Neuronal stem cell (in vitro differentiated cells): ENCODE measurements around the gene ARMC12.

Experiments
- DNase-seq: peaks from one replicate; pipeline ENCODE4 v3.0.0-alpha.2; 2013; ENCODE audit warnings: low spot score
- H2AFZ ChIP-seq: one replicate; pipeline ENCODE4 v1.6.1; 2013; ENCODE audit warnings: mild to moderate bottlenecking, low read length, inconsistent platforms
- H2AK5ac ChIP-seq: 2 replicates; pipeline ENCODE4 v1.6.1; 2013; ENCODE audit warnings: low read depth, mild to moderate bottlenecking, inconsistent platforms, low read length, moderate library complexity, mixed read lengths
- H2BK120ac ChIP-seq: 2 replicates; pipeline ENCODE4 v1.6.1; 2013; ENCODE audit warnings: low read depth, mild to moderate bottlenecking, inconsistent platforms, low read length, moderate library complexity, mixed read lengths
- H2BK12ac ChIP-seq: one replicate; pipeline ENCODE4 v1.6.1; 2013; ENCODE audit warnings: low read length, inconsistent platforms
- H2BK15ac ChIP-seq: 2 replicates; pipeline ENCODE4 v1.6.1; 2013; ENCODE audit warnings: mild to moderate bottlenecking, low read length, inconsistent platforms, mixed read lengths
- H2BK5ac ChIP-seq: one replicate; pipeline ENCODE4 v1.6.1; 2013; ENCODE audit warnings: inconsistent platforms, mild to moderate bottlenecking, low read length, moderate library complexity
- H3K14ac ChIP-seq: one replicate; pipeline ENCODE4 v1.6.1; 2013; ENCODE audit warnings: low read length, inconsistent platforms
- H3K18ac ChIP-seq: 2 replicates; pipeline ENCODE4 v1.6.1; 2013; ENCODE audit warnings: low read length, inconsistent platforms
- H3K23ac ChIP-seq: 2 replicates; pipeline ENCODE4 v1.6.1; 2013; ENCODE audit warnings: low read depth, mild to moderate bottlenecking, mixed read lengths, low read length, inconsistent platforms; ENCODE audit not compliant: poor library complexity
- H3K27ac ChIP-seq: replicated peaks from 3 replicates; pipeline ENCODE4 v1.5.1; 2013; ENCODE audit warnings: low read length, inconsistent platforms
- H3K27me3 ChIP-seq, 3 experiments: 2 replicates each; pipeline ENCODE4 v1.6.1; 2013; ENCODE audit warnings: low read length in 3 of 3, mild to moderate bottlenecking in 2 of 3, inconsistent platforms in 1 of 3, low read depth in 1 of 3, mixed read lengths in 1 of 3, moderate library complexity in 1 of 3; ENCODE audit not compliant: control insufficient read depth in 3 of 3, insufficient read depth in 3 of 3
- H3K36me3 ChIP-seq, 2 donors: replicated peaks in 1 of 2; 2 replicates each; pipeline ENCODE4 v1.6.1; 2013; ENCODE audit warnings: low read length in 2 of 2; ENCODE audit not compliant: control insufficient read depth in 2 of 2, insufficient read depth in 2 of 2
- H3K4ac ChIP-seq: 2 replicates; pipeline ENCODE4 v1.6.1; 2013; ENCODE audit warnings: inconsistent platforms, mild to moderate bottlenecking, low read length, moderate library complexity
- H3K4me1 ChIP-seq, 2 donors: 1 replicate in 1 of 2; 2 replicates in 1 of 2; pipeline ENCODE4 v1.6.1; 2013; ENCODE audit warnings: low read length in 2 of 2, low read depth in 1 of 2; ENCODE audit not compliant: control insufficient read depth in 2 of 2, insufficient read depth in 1 of 2
- H3K4me2 ChIP-seq: one replicate; pipeline ENCODE4 v1.6.1; 2013; ENCODE audit warnings: mild to moderate bottlenecking, low read length, inconsistent platforms; ENCODE audit not compliant: insufficient read depth, poor library complexity, severe bottlenecking
- H3K4me3 ChIP-seq, 2 donors: 2 replicates each; pipeline ENCODE4 v1.5.1; 2013; ENCODE audit warnings: low read length in 2 of 2, mild to moderate bottlenecking in 2 of 2, inconsistent platforms in 1 of 2, moderate library complexity in 1 of 2
- H3K79me1 ChIP-seq: one replicate; pipeline ENCODE4 v1.6.1; 2013; ENCODE audit warnings: low read depth, mild to moderate bottlenecking, inconsistent platforms, low read length, moderate library complexity
- H3K9ac ChIP-seq: one replicate; pipeline ENCODE4 v1.6.1; 2013; ENCODE audit warnings: mild to moderate bottlenecking, low read depth, low read length, inconsistent platforms; ENCODE audit not compliant: poor library complexity
- H3K9me3 ChIP-seq, 2 donors: replicated peaks in 1 of 2; 2 replicates each; pipeline versions ENCODE3 to v1.6.1; 2013; ENCODE audit warnings: low read length in 2 of 2, mild to moderate bottlenecking in 2 of 2, inconsistent platforms in 1 of 2, low read depth in 1 of 2, mixed read lengths in 1 of 2, moderate library complexity in 1 of 2; ENCODE audit not compliant: control insufficient read depth in 2 of 2, insufficient read depth in 1 of 2
- H4K8ac ChIP-seq: one replicate; pipeline ENCODE4 v1.6.1; 2013; ENCODE audit warnings: low read depth, mild to moderate bottlenecking, inconsistent platforms, low read length, moderate library complexity
- H4K91ac ChIP-seq: one replicate; pipeline ENCODE4 v1.6.1; 2013; ENCODE audit warnings: low read length, low read depth, mild to moderate bottlenecking, inconsistent platforms; ENCODE audit not compliant: poor library complexity
- WGBS, 2 donors: extraction: QIAGEN DNeasy Blood & Tissue Kit; methylation state at CpG; one replicate each; pipeline ENCODE4 v1.1.7; 2013; ENCODE audit warnings: missing lambda C conversion rate in 2 of 2, mixed read lengths in 1 of 2; ENCODE audit not compliant: insufficient read length in 2 of 2, insufficient replicate concordance in 1 of 2; ENCODE audit errors: extremely low coverage in 2 of 2; 5-methylcytosine and 5-hydroxymethylcytosine counted together

The ARMC12 gene

DNA sequence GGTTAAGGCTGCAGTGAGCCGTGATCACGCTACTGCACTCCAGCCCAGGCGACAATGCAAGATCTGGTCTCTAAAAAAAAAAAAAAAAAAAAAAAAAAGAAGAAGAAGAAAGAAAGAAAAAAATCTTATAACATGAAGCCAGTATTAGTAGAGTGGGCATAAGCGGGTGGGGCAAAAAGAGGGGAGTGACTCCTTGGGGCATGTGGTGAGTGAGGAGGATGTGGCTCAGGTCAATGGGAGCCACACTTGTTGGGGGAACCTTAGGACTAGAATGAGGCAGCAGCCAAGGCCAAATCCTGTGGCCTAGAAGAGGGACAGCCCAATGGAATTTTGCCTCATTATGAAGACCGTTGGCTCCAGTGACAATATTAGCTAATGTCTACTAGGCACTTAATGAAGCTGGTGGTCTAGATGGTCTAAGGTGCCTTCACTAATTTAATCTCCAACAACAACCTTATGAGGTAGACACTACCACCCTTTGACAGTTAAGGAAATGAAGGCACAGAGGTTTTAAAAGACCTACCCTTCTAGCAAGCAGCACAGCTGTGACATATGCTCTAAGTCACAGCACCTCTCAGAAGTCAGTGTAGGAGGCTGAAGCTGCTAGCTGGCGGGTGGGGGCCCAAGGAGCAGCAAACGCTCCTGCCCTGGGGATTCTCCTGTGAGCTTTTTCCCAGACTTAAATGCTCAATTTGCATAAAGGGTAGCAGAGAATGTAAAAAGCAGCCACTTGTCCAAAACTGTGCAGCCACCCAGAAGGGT lies 23.6 kb upstream of the ARMC12 start:
- H2AK5ac ChIP-seq, result no peak overlapping the region
- no peak for DNase-seq
- no peak overlapping the region for H2AFZ ChIP-seq
- no peaks in the 10 kb centered on the region for H3K36me3 ChIP-seq
- no peak overlapping the region for H2BK15ac ChIP-seq
- H4K8ac ChIP-seq, result no peak overlapping the region
- no peaks in the 10 kb centered on the region for H3K9me3 ChIP-seq
- no peak overlapping the region for H3K18ac ChIP-seq
- no peak overlapping the region for H2BK5ac ChIP-seq
- H3K9ac ChIP-seq, result no peak overlapping the region
- no peak overlapping the region for H3K23ac ChIP-seq
- H4K91ac ChIP-seq, result no peak overlapping the region
- no peaks in the 10 kb centered on the region for H3K79me1 ChIP-seq
- H3K27me3 ChIP-seq, result no peaks in the 10 kb centered on the region
- H3K27ac ChIP-seq, result no peak overlapping the region
- H3K4me1 ChIP-seq, result peaks cover 8 to 12% of the 10 kb centered on the region in 2 donors
- no peak overlapping the region for H3K14ac ChIP-seq
- no peak overlapping the region for H3K4me3 ChIP-seq
- H2BK12ac ChIP-seq, result no peak overlapping the region
- no CpG with 5 or more reads among the region's 7 CpGs for WGBS, 2 donors
- H3K4ac ChIP-seq, result no peak overlapping the region
- no peak overlapping the region for H2BK120ac ChIP-seq
- H3K4me2 ChIP-seq, result no peak overlapping the region

- H2BK12ac ChIP-seq, result peak overlapping the region; percentile 98
- H2AFZ ChIP-seq, result no peak overlapping the region
- H3K18ac ChIP-seq, result peak overlapping the region; percentile 82
- no peaks in the 10 kb centered on the region for H3K9me3 ChIP-seq
- no peak overlapping the region for H3K27ac ChIP-seq
- peak overlapping the region; percentile 91 for H3K14ac ChIP-seq
- H3K79me1 ChIP-seq, result no peaks in the 10 kb centered on the region
- H3K4ac ChIP-seq, result no peak overlapping the region
- peak overlapping the region; percentile 99 for H2BK15ac ChIP-seq
- peak overlapping the region; percentile 29 for H2BK5ac ChIP-seq
- H2AK5ac ChIP-seq, result peak overlapping the region; percentile 78
- H4K91ac ChIP-seq, result no peak overlapping the region
- H3K27me3 ChIP-seq, result no peaks in the 10 kb centered on the region
- H3K23ac ChIP-seq, result no peak overlapping the region
- no peak overlapping the region for H2BK120ac ChIP-seq
- no peaks in the 10 kb centered on the region for H3K36me3 ChIP-seq
- DNase-seq, result no peak
- H3K4me1 ChIP-seq, result peaks cover 22 to 31% of the 10 kb centered on the region in 2 donors
- H3K4me2 ChIP-seq, result no peak overlapping the region
- no peak overlapping the region for H3K4me3 ChIP-seq
- no peak overlapping the region for H4K8ac ChIP-seq
- no peak overlapping the region for H3K9ac ChIP-seq
- no CpG with 5 or more reads among the region's 2 CpGs for WGBS, 2 donors
Observed at GRCh38 chr6:35716798-35717197, 20.0 kb upstream of the ARMC12 start.

- H3K27ac ChIP-seq, result no peak overlapping the region
- H3K4me2 ChIP-seq, result no peak overlapping the region
- H2AK5ac ChIP-seq, result peak overlapping the region; percentile 78
- peak overlapping the region; percentile 83 for H3K9ac ChIP-seq
- peak overlapping the region; percentile 89 for H2AFZ ChIP-seq
- no peak overlapping the region for H4K8ac ChIP-seq
- no peak overlapping the region for H2BK120ac ChIP-seq
- peaks cover 22 to 31% of the 10 kb centered on the region in 2 donors for H3K4me1 ChIP-seq
- peak overlapping the region; percentile 82 for H3K18ac ChIP-seq
- H3K36me3 ChIP-seq, result no peaks in the 10 kb centered on the region
- no peaks in the 10 kb centered on the region for H3K27me3 ChIP-seq
- H2BK5ac ChIP-seq, result peak overlapping the region; percentile 35
- peak overlapping the region; percentile 34 for H4K91ac ChIP-seq
- H3K4me3 ChIP-seq, result peak overlapping the region in 1 of 2 donors; percentile 42
- peak overlapping the region; percentile 98 for H2BK12ac ChIP-seq
- peak overlapping the region; percentile 91 for H3K14ac ChIP-seq
- H2BK15ac ChIP-seq, result peak overlapping the region; percentile 99
- DNase-seq, result no peak
- peak overlapping the region; percentile 97 for H3K4ac ChIP-seq
- WGBS, 2 donors, result no CpG with 5 or more reads among the region's 19 CpGs
- no peaks in the 10 kb centered on the region for H3K79me1 ChIP-seq
- no peaks in the 10 kb centered on the region for H3K9me3 ChIP-seq
- H3K23ac ChIP-seq, result peak overlapping the region; percentile 68
Observed at GRCh38 chr6:35717449-35718374, 19.1 kb upstream of the ARMC12 start.

- DNase-seq, result no peak
- Histone ChIP-seq H3K18ac (no peak overlapping the region), H3K4ac (no peak overlapping the region), H2AFZ (peak overlapping the region; percentile 89), H3K27ac (no peak overlapping the region), H3K4me3 (no peak overlapping the region), H2BK5ac (no peak overlapping the region), H2BK120ac (no peak overlapping the region), H3K4me1 (peaks cover 21 to 30% of the 10 kb centered on the region in 2 donors), H2BK15ac (peak overlapping the region; percentile 99), H4K91ac (no peak overlapping the region), H3K4me2 (no peak overlapping the region), H3K27me3 (no peaks in the 10 kb centered on the region), H3K23ac (no peak overlapping the region), H2BK12ac (no peak overlapping the region), H3K14ac (no peak overlapping the region), H3K9me3 (no peaks in the 10 kb centered on the region), H2AK5ac (peak overlapping the region; percentile 50), H4K8ac (no peak overlapping the region), H3K79me1 (no peaks in the 10 kb centered on the region), H3K36me3 (no peaks in the 10 kb centered on the region), H3K9ac (no peak overlapping the region)
- WGBS, 2 donors, result no CpG with 5 or more reads among the region's 4 CpGs
Observed at GRCh38 chr6:35718375-35718736, 18.5 kb upstream of the ARMC12 start.
